HPDE6-E6E7 (cell line): ENCODE results near the gene DDRGK1.
"Not testable (repeated sequence)": the region's sequence is repeated elsewhere in the genome, so short reads cannot be mapped to it uniquely, and the experiment has no call there.

Experiments used
- DNase-seq: peaks from one replicate; pipeline ENCODE4 v3.0.0; 2011; ENCODE audit warnings: missing footprints; ENCODE audit errors: extremely low spot score

The DDRGK1 gene

DNA sequence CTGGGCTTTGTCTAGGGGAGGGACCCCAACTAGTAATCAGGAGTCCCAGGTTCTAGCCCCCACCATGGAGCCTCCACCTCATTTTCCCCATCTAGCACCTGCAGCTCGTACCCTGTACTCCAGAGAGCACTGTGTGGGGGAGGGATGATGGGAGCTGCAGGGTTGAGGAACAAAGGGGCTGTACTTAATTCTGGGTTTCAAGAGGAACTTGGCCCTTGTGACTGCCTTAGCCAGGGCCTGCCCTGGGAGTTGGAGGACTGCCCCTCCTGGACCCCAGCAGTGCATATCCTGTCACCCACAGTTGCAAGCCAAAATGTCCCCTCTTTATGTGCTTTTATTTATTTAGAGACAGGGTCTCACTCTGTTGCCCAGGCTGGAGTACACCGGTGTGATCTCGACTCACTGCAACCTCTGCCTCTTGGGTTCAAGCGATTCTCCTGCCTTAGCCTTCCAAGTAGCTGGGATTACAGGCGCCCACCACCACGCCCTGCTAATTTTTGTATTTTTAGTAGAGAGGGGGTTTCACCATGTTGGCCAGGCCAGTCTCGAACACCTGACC, 11.0 kb upstream of the DDRGK1 start:
- not testable (repeated sequence) for DNase-seq

DNA sequence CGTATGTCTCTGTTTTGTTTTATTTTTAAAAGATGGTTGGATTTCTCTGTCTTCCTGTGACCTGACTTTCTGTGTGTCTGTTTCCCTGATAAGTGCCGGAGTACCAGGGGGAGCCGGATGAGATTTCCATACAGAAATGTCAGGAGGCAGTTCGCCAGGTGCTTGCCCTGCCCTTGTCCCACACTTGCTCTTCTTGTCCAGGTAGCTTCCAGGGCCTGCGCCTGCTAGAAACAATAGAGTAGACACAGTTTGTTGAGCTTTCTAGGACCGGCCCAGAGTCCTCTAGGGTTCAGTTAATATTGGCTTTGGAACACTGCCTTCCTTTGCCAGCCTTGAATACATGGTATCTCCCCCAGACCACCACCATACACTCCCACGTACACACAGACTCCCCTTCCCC, 8.7 kb upstream of the DDRGK1 start:
- DNase-seq: no peak

DNA sequence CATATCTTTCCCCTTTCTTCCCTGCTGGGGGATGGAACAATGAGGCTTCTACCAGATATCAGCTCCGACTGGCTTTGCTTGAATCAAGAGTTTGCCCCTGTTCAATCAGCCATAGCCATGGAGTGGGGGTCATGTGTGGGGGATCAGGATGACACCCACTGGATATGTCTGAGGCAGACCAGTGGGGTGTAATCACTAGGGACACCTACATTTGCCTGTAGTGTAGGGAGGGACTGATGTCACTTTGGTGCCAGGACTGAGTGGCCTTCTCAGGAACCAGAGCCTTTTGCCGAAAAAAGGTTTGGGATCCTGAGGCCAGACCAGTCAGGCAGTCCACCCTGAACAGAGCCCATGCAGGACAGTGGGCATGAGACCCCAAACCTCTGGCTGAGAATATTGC, 5.9 kb upstream of the DDRGK1 start:
- DNase-seq: no peak

DNA sequence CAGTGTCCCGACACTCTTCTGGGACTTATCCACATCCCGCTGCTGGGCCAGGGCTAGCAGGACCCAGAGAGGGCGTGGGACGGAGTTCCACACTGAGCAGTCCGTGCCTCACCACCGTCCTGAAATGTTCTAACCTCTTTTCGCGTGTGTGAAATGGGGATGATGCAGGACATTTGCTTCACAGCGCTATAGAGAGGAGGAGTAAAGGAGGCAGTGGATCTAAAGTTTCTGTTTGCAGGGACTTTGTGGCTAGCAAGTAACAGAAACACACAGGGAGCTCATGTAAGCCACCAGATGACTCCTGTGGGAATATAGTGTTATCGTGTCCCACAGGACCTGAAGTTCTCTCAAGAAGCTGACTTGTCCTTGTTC, 5.5 kb upstream of the DDRGK1 start:
- no peak for DNase-seq

DNA sequence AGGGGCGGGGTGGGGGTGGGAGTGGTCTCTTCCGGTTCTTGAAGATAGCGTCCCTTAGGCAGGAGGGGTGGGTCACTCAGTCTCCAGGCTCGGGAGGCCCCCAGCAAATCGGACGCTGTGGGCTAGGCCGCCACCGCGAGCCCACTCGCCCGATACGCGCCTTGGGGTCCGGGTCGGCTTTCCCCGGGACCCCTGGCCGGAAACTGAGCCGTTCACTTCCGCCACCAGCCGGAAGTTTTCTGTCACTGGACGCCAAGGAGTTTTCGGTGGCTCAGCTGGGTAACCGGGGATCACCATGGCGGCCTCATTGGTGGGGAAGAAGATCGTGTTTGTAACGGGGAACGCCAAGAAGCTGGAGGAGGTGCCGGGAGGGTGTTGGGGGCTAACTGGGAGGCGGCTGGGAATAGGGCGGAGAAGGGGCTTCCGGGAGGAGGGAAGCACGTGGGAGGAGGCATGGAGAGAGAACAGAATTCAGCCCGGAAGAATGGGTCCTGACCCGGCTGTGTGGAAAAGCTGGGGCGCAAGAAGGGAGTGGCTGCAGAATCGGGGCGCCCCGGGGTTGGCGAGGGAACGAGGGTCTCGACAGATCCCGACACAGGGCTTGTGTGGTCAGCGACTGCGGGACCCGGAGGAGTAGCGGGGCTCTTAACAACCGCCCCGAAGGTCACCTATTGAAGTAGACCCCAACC, 4.9 kb upstream of the DDRGK1 start, which contains the start of gene ITPA:
Gene ITPA (plus strand): TSS at position 242 of the 689 bp plus-strand sequence. CDS start 54 bp downstream, at position 296.
- no peak for DNase-seq

DNA sequence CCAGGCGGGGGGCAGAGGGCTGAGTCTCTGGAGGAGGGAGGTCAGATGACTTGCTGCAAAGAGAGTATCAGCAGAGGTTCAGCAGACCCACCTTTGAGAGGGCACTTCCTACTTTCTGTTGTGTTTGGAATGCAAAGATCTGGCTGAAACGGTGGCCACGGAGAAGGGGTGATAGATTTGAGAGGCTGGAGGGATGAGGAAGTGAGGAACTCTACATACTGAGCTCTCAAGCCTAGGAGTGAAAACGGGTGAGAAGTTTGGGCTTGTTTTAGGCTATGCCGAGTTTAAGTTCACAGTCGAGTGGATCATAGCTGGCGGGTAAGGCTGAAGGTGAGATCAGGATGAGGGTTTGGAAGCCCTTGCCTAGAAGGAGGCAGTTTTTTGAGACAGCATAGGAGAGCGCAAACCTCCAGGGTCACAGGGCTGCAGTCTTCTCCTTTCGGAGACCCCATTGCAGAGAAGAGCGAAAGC, 4.3 kb upstream of the DDRGK1 start:
- DNase-seq: no peak

DNA sequence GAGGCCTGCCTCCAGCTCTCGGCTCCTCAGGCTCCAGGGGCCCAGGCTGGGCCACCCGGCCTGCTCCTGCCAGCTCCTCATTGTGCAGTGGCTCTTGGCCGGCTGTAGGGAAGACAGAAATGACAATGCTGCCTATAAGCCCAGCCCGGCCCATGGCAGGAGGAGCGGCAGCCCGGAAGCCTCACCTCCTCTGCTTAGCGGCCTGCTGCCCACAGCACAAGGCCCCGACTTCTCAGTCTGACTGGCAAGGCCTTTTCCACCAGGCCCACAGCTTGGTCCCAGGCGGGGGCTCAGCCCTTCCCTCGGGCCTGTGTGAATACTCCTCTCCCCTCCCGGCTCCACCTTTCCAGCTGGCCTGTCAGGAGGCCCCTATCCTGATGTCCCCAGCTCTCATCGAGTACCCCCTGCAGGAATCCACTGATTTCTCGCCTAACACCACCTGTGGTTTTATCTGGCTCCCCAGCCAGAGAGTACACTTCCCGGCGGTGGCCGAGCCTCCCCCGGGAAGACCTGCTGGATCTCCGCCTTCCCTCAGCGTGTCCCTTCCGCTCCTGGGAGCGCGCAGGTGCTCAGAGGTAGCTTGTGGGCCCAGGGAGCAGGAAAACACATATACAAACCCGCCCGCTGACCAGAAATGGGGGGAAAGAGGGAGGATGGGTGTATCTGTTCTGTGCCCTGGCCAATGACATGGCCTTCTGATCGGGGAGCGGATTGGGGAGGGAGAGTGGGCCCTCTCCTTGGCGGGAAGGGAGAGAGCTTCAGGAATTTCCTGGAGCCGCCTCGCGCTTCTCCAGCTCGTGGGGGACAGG, 963 bp downstream of the DDRGK1 start:
- DNase-seq: no peak

DNA sequence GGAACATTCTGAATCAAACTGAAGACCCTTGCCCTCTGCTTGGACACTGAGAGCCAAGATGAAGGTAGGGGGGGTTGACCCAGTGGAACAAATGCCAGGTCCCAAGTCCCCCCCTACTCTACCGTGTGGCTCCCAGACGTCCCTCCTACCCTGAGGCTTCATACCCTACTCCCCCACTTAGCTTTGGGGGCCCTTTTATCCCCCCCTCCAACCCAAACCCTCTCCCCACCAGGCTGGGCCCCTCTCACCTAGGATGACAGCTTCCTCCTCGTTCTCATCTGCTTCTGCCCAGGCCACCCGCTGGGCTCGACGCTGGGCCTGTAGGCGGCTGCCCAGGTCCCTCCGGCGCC, 1.5 kb downstream of the DDRGK1 start:
- no peak for DNase-seq

DNA sequence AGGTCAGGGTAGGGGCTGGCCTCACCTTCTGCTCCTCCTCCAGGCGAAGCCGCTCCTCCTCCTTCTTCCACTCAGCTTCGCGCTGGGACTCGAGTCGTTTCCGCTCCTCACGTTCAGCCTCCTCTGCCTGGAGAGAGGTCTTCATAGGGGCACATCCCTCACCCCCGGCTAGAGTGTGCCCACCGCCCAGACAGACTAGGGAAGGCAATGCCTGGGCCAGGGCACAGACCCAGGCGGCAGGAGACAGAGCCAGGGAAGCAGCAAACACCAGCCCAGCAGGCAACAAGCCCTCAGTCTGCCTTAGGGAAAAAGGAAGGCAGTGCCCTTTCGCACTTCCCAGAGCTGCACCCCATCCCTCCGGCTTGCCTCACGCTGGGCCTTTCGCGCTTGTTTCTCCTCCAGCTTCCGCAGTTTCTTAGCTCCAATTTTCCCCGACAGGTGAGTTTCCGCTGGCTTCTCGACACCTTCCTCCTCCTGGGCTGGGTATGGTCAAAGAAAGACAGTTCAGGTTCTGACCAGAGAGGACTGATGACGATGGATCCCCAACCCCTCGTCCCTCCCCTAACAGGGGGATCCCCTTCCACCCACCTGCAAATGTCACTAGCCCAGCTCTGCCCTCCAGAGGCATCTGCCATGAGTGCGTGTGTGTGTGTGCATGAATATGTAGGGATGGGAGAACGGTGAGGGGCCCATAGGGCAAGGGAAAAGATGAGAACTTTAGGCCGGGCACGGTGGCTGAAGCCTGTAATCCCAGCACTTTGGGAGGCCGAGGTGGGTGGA, 4.3 kb downstream of the DDRGK1 start:
- DNase-seq: no peak

DNA sequence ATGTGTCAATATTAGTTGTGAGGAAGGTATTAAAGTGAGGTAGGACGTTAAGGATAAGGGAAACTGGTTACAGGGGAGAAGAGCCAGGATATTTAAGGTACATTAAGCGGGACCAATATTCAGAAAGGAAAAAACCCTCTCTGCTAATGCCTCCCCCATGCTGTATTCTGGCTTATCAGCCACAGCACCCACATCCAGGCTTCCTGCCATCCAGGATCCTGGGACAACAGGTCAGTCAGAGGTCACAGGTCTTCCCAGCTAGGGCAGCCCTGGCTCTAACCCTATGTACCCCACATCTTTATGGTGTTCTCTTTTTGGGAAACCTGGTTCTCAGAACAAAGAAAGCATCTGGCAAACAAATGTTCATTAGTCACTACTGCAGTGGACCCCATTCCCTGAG, 5.3 kb downstream of the DDRGK1 start:
- DNase-seq: no peak

DNA sequence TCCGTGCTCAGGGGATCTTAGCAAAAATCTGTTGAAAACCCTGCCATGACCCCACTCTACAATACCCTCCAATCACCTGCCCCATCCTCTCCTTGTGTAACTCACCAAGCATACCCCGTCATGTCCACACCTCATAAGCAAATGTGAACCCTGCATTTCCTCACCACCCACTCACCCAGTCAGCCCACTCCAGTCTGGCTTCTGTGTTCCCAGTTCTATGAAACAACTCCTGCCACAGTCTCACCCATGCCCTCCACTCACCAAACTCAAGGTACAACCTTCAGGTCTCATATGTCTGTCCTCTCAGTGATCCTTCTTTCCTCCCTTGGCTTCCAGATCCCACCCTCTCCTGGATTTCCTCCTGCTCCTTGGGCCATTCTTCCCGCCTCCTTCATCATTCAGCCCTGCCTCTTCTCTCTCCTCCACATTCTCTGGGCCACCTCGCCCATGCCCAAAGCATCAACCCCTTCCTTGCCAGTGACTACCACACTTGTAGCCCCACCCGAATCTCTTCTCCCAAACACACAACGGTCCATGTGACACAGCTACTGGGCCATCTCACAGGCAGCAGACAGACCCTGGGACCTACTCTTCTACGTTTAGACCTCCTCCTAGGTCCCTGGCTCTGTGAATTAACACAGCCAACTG, 8.8 kb downstream of the DDRGK1 start:
- no peak for DNase-seq

DNA sequence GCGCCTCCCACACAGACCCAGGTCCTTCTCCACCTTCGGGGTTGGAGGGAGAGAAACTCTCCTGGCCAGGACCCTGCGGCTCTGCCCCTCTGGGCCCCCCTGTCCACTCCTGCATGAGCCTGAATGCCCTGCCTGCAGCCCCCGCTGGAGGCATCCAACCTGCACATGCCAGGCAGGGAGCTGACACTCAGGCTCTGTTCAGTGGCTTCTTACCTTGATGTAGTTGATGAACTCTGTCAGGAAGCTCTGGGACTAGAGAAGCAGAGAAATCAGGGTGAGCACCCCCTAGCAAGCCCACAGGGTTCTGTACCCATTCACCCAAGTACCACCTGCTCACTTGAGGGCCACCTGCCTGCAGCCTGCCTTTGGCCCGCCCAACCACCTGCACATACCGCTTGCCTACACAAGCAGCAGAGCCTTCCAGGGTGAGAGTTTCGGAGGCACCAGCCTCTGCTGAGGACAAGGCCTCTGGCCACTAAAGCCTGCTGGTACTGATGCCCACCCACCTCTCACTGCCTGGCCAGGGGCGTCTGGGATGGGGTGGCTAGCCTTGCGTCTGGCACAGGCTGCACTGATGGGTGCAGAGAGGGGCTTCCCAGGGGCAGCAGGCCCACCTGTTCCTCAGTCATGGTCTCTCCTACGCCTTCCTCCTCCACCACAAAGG, 9.7 kb downstream of the DDRGK1 start:
- DNase-seq: no peak

DNA sequence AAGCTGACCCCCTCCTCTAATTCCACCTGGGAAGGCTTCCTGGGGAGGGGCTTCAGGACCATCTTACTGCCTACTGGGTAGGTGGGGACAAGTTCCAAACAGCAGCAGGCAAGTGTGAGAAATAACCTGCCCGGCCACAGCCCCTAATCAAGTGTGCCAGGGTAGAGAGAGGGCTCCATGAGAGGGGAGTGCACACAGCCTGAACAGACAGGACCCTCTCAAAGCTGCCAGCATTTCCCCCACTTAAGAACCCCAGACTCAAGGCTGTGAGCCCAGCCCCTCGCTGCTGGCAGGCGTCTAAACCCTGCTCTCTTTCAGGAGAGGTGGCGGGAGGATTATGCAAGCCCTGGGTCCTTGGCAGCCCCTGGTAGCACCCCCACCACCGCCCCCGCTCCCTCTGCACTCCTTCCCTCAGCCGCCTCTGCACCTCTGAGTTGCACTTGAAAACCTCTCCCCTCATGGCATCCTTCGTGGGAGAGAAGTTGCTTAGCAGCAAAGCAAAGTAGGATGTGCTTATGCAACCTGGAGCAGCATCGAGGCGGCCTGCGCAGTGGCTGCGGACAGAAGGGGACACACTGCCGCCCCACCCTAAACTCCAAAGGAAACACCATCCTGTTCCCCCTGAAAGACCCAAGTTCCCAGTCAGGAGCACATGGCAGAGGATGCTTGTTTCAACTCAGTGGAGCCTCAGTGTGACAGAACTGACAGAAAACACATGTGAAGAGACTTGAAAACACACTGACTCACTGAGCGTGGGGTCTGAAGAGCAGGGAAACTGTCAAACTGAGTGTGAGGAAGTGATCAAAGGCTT, 10.5 kb downstream of the DDRGK1 start:
- DNase-seq: no peak

DNA sequence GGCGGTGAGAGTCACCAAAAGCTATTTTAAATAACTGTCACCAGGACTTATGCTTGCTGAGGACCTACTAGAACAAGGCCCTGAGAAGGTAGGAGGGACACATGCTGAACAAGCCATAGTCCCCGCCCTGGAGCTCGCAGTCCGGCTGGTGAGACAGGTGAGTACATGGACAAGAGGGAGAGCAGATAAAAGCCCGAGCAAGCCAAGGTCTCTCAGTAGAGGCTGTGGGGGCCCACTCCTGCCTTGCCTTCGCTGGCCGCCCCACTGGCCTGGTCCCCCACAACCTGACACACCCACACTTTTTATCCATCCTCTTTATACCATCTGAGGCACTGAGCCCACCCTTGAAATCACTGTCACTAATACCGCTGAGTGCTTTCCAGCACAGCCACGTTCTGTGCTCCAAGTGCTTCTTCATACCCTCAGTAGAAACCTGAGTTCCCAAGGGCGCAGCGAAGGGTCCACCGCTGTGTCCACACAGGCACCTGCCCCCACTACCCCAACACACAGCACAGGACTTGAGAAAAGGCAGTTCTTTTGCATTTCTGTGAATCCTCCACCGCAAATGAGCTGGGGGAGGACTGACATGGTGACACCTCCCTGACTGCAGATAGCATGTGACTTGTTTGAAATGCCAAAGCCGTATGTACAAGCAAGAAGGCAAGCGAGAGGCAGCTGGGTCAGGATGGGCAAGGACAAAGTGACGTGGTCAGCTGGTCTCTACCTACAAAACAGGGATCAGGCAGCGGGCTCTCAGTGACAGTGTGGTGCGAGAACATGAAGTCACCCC, 12.1 kb downstream of the DDRGK1 start:
- no peak for DNase-seq

DNA sequence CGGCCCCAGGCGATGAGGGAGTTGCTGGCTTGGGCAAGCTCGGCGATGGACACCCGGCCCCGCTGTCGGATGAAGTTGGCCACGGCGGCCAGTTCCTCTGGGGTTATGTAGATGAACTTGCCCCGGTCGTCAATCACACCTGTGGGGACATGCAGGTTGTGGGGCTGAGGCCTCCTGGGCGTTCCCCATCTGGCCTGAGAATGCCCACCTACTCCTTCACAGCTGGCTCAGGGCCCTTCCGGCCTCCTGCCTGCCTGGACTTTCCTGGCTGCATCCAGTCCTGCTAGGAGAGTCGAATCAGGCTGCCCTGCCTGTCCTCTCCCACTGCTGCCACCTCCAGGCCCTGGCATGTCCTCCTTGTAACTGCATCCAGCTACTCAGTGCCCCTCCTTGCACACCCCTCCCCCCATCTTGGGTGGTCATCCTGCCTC, 13.8 kb downstream of the DDRGK1 start:
- no peak for DNase-seq

DNA sequence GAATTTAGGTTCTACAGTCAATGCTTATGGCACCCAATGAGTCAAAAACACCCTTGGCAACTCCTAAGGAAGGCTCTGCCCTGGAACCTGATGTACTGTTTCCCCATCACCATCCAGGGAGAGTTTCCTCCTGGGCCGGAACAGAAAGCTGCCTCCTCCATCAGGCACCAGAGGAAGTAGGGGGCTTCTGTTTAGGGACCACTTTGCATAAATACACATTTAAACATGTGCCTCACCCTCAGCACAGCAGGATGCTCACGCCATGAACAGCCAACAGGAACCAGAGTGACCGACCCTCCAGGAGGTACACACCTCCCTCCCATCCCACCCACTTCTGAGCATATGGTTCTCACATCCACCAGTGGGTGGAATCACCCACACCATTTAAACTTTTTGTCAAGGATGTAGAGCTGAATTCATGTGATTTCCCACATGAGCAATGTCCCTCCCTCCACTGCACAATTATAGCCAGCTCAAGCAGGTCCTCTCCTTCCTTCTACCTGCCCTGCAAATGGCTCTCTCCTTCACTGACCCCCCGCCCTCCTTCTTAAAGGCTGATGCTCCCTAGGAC, 14.8 kb downstream of the DDRGK1 start:
- no peak for DNase-seq

DNA sequence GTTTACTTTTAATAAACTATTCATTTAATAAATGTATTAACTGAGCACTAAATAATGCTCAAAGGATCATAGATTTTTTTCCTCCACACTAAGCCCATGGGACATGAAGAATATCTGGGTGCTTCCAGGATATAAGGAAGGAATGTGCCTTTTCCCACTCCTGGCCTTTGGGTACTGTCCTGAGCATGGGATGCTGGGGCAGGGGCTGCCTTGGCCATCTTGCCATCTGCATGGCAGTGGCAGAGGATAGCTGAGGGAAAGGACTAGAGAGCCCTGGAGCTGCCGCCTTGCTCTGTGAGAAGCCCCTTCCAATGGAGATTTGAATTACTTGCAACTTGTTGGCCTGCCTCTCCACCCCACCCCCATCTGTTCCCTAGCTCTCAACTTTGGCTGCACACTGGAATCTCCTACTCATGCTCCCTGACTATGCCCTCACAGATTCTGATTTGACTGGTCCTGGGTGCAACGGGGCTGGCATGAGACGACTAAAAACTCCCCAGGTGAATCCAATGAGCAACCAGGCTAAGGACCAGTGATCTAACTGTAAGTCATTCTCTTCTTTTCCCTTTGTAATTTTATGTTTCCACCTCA, 15.6 kb downstream of the DDRGK1 start:
- DNase-seq: no peak

DNA sequence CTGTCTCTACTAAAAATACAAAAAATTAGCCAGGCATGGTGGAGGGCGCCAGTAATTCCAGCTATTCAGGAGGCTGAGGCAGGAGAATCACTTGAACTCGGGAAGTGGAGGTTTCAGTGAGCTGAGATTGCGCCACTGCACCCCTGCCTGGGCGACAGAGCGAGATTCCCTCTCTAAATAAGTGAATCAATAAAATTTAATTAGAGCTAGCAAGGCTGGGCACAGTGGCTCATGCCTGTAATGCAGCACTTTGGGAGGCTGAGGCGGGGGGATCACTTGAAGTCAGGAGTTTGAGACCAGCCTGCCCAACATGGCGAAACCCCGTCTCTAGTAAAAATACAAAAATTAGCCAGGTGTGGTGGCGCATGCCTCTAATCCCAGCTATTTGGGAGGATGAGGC, 16.6 kb downstream of the DDRGK1 start:
- not testable (repeated sequence) for DNase-seq
